Breast epithelium (tissue), 4 donors: ENCODE measurements around the gene CCSAP. TPM values are rescaled to one million over a fixed set of nuclear protein-coding genes. Genes with fewer than 3 reads are reported as not detected.

Source experiments
- DNase-seq, 2 donors: peaks; one replicate each; pipeline ENCODE4 v3.0.0-alpha.2; 2019; ENCODE audit warnings: low spot score in 2 of 2
- H3K27ac ChIP-seq, 2 donors: fragments of 200-600 bp; sonication (generic) in 1 of 2; one replicate each; pipeline ENCODE4 v1.5.1; 2016 to 2019; ENCODE audit warnings: mild to moderate bottlenecking in 1 of 2
- H3K27me3 ChIP-seq, 2 donors: fragments of 200-600 bp; sonication (generic) in 1 of 2; one replicate each; pipeline versions ENCODE4 v1.5.1 to v1.6.0; 2017 to 2019; ENCODE audit warnings: control low read depth in 1 of 2, mild to moderate bottlenecking in 1 of 2
- H3K36me3 ChIP-seq: fragments of 200-600 bp; one replicate; pipeline ENCODE4 v1.5.1; 2019
- H3K4me1 ChIP-seq, 2 donors: fragments of 200-600 bp; sonication (generic); one replicate each; pipeline ENCODE4 v1.5.1; 2016 to 2019; ENCODE audit warnings: control low read depth in 1 of 2
- H3K4me3 ChIP-seq, 3 donors: fragments of 200-600 bp; sonication (generic); 1 replicate in 2 of 3; 2 replicates in 1 of 3; pipeline ENCODE4 v1.5.1; 2016 to 2019; ENCODE audit warnings: mild to moderate bottlenecking in 3 of 3, moderate library complexity in 2 of 3
- H3K9me3 ChIP-seq, 2 donors: fragments of 200-600 bp; sonication (generic) in 1 of 2; one replicate each; pipeline ENCODE4 v1.5.1; 2016 to 2019; ENCODE audit warnings: control low read depth in 1 of 2
- CTCF ChIP-seq, 3 donors: fragments of 450-650 bp; IDR thresholded peaks; one replicate each; pipeline ENCODE4 v1.5.1; 2016 to 2017; ENCODE audit warnings: antibody characterized with exemption in 3 of 3, mild to moderate bottlenecking in 3 of 3, moderate library complexity in 3 of 3
- POLR2A ChIP-seq: fragments of 450-650 bp; IDR thresholded peaks from one replicate; pipeline ENCODE4 v1.6.1; 2016; ENCODE audit warnings: antibody characterized with exemption, mild to moderate bottlenecking, moderate library complexity
- POLR2AphosphoS5 ChIP-seq, 3 donors: sonication (generic); formaldehyde crosslinking; IDR thresholded peaks; one replicate each; pipeline ENCODE4 v1.6.1; 2017; ENCODE audit warnings: antibody characterized with exemption in 3 of 3
- intact Hi-C: fragments of 100-400 bp; cut with DNase I; formaldehyde crosslinking; loops from one replicate; pipeline ENCODE4 v1.15.1; 2023; ENCODE audit warnings: low total_unique reads
- total RNA-seq, 3 donors: library from RNA; depleted of rRNA; stranded (reverse); fragments of >200 nt; gene quantifications; one replicate each; pipeline ENCODE4 v1.1.0, GENCODE V29; 2016

CCSAP gene
- total RNA-seq, 3 donors from 2014 or later, result 6.9 to 13.5 (median 7.8) TPM

- TF ChIP-seq POLR2A (no peak), POLR2AphosphoS5 (IDR thresholded peaks at IDR 0.05) (no peak), CTCF (IDR thresholded peaks at IDR 0.05) (no peak)
- no peaks in the 10 kb centered on the region for H3K36me3 ChIP-seq
Observed at GRCh38 chr1:229286099-229286766, 56.6 kb downstream of the CCSAP start.

GRCh38 chr1:229285440-229285839 lies 57.4 kb downstream of the CCSAP start:
- Histone ChIP-seq H3K36me3 (no peaks in the 10 kb centered on the region), H3K4me1 (peaks cover 2 to 4% of the 10 kb centered on the region in 2 donors), H3K9me3 (no peaks in the 10 kb centered on the region), H3K27me3 (no peaks in the 10 kb centered on the region), H3K4me3 (no peak overlapping the region), H3K27ac (no peak overlapping the region)
- no peak for TF ChIP-seq POLR2AphosphoS5 (IDR thresholded peaks at IDR 0.05)
- TF ChIP-seq POLR2A, result no peak
- TF ChIP-seq CTCF (IDR thresholded peaks at IDR 0.05), result no peak
- intact Hi-C loops, result no loop called here
- no peak for DNase-seq

More at GRCh38 chr1:229286099-229286766, 56.6 kb downstream of the CCSAP start:
- Histone ChIP-seq H3K4me3 (no peak overlapping the region), H3K9me3 (no peaks in the 10 kb centered on the region), H3K4me1 (peaks cover under 1 to 2% of the 10 kb centered on the region in 2 donors), H3K27me3 (no peaks in the 10 kb centered on the region), H3K27ac (no peak overlapping the region)
- DNase-seq, result no peak
- intact Hi-C loops, result no loop called here

GRCh38 chr1:229284887-229285286 lies 58.0 kb downstream of the CCSAP start:
- no peaks in the 10 kb centered on the region for H3K9me3 ChIP-seq
- DNase-seq, result no peak
- H3K36me3 ChIP-seq, result no peaks in the 10 kb centered on the region
- intact Hi-C loops, result no loop called here
- no peak overlapping the region for H3K4me3 ChIP-seq
- H3K27me3 ChIP-seq, result no peaks in the 10 kb centered on the region
- no peak overlapping the region for H3K27ac ChIP-seq
- TF ChIP-seq POLR2A (no peak), CTCF (IDR thresholded peaks at IDR 0.05) (no peak), POLR2AphosphoS5 (IDR thresholded peaks at IDR 0.05) (no peak)
- peaks cover 2 to 7% of the 10 kb centered on the region in 2 donors for H3K4me1 ChIP-seq

GRCh38 chr1:229283183-229283611 lies 59.6 kb downstream of the CCSAP start:
- no peaks in the 10 kb centered on the region for H3K36me3 ChIP-seq
- H3K27me3 ChIP-seq, result no peaks in the 10 kb centered on the region
- H3K4me3 ChIP-seq, result no peak overlapping the region
- intact Hi-C loops, result no loop called here
- H3K4me1 ChIP-seq, result peaks cover 2 to 7% of the 10 kb centered on the region in 2 donors
- TF ChIP-seq POLR2A (no peak), CTCF (IDR thresholded peaks at IDR 0.05) (no peak), POLR2AphosphoS5 (IDR thresholded peaks at IDR 0.05) (no peak)
- H3K27ac ChIP-seq, result no peak overlapping the region
- DNase-seq, result no peak
- no peaks in the 10 kb centered on the region for H3K9me3 ChIP-seq

GRCh38 chr1:229282295-229282823 lies 60.5 kb downstream of the CCSAP start:
- no peaks in the 10 kb centered on the region for H3K36me3 ChIP-seq
- peaks cover 2 to 7% of the 10 kb centered on the region in 2 donors for H3K4me1 ChIP-seq
- H3K9me3 ChIP-seq, result no peaks in the 10 kb centered on the region
- DNase-seq, result no peak
- no peak overlapping the region for H3K4me3 ChIP-seq
- H3K27me3 ChIP-seq, result no peaks in the 10 kb centered on the region
- H3K27ac ChIP-seq, result no peak overlapping the region
- TF ChIP-seq POLR2AphosphoS5 (IDR thresholded peaks at IDR 0.05) (no peak), CTCF (IDR thresholded peaks at IDR 0.05) (no peak), POLR2A (no peak)
- intact Hi-C loops, result no loop called here
